MV-4-11 (cell line): ENCODE data around the gene EFCAB14.
"Not testable (repeated sequence)": the region's sequence is repeated elsewhere in the genome, so short reads cannot be mapped to it uniquely, and the experiment has no call there.

Experiments
- DNase-seq: peaks from one replicate; lab custom pipeline; 2025; lab: John Stamatoyannopoulos, UW

The EFCAB14 gene

GRCh38 chr1:46654012-46654411 lies 64.9 kb downstream of the EFCAB14 start:
- no peak for DNase-seq

GRCh38 chr1:46653405-46653958 lies 65.4 kb downstream of the EFCAB14 start:
- DNase-seq, result no peak

GRCh38 chr1:46652321-46653100 lies 66.4 kb downstream of the EFCAB14 start:
- DNase-seq, result no peak

- DNase-seq, result not testable (repeated sequence)
Observed at GRCh38 chr1:46651152-46651551, 67.8 kb downstream of the EFCAB14 start.

- no peak for DNase-seq
Observed at GRCh38 chr1:46650491-46650890, 68.4 kb downstream of the EFCAB14 start.

- no peak for DNase-seq
Observed at GRCh38 chr1:46649764-46650163, 69.2 kb downstream of the EFCAB14 start.

GRCh38 chr1:46647611-46648010 lies 71.3 kb downstream of the EFCAB14 start:
- DNase-seq, result no peak

GRCh38 chr1:46646844-46647243 lies 72.1 kb downstream of the EFCAB14 start:
- no peak for DNase-seq

GRCh38 chr1:46646331-46646730 lies 72.6 kb downstream of the EFCAB14 start:
- DNase-seq, result no peak

GRCh38 chr1:46645815-46646214 lies 73.1 kb downstream of the EFCAB14 start:
- DNase-seq, result no peak

GRCh38 chr1:46643368-46643775 lies 75.5 kb downstream of the EFCAB14 start:
- DNase-seq, result no peak

- peak; percentile 52 for DNase-seq
Observed at GRCh38 chr1:46642115-46642680, 76.7 kb downstream of the EFCAB14 start.

GRCh38 chr1:46639547-46639946 lies 79.4 kb downstream of the EFCAB14 start:
- DNase-seq, result no peak

- DNase-seq, result no peak
Observed at GRCh38 chr1:46638921-46639320, 80.0 kb downstream of the EFCAB14 start.

GRCh38 chr1:46637444-46638083 lies 81.3 kb downstream of the EFCAB14 start:
- no peak for DNase-seq

GRCh38 chr1:46635205-46635604 lies 83.7 kb downstream of the EFCAB14 start:
- DNase-seq, result no peak

- DNase-seq, result no peak
Observed at GRCh38 chr1:46630719-46631118, 88.2 kb downstream of the EFCAB14 start.
